ENCODE measurements around the gene CBLL2.
"Not testable (repeated sequence)": the region's sequence is repeated elsewhere in the genome, so short reads cannot be mapped to it uniquely, and the experiment has no call there.

CBLL2 gene

GRCh38 chrX:22272613-22273012, at the start of gene CBLL2:
TSS of gene CBLL2 (plus strand) at chrX:22272913. CDS start at chrX:22272992, 79 bp downstream.
- DNase-seq (ENCODE audit: extremely low read depth in 1 of 2, low read depth in 1 of 2), result no peak

GRCh38 chrX:22234380-22234779, 38.3 kb upstream of the CBLL2 start:
- DNase-seq (ENCODE audit: extremely low read depth in 1 of 2, low read depth in 1 of 2), result no peak

GRCh38 chrX:22237479-22237878, 35.2 kb upstream of the CBLL2 start:
- DNase-seq (ENCODE audit: extremely low read depth in 1 of 2, low read depth in 1 of 2), result no peak

- DNase-seq (ENCODE audit: extremely low read depth in 1 of 2, low read depth in 1 of 2), result no peak
These were observed 26.1 kb upstream of the CBLL2 start for GRCh38 chrX:22246620-22247019.

GRCh38 chrX:22247169-22247568, 25.5 kb upstream of the CBLL2 start:
- DNase-seq (ENCODE audit: extremely low read depth in 1 of 2, low read depth in 1 of 2), result no peak

- DNase-seq (ENCODE audit: extremely low read depth in 1 of 2, low read depth in 1 of 2), result no peak
These were observed 24.3 kb upstream of the CBLL2 start for GRCh38 chrX:22248401-22248800.

GRCh38 chrX:22249371-22249770, 23.3 kb upstream of the CBLL2 start:
- no peak for DNase-seq (ENCODE audit: extremely low read depth in 1 of 2, low read depth in 1 of 2)

- no peak for DNase-seq (ENCODE audit: extremely low read depth in 1 of 2, low read depth in 1 of 2)
These were observed 4.0 kb upstream of the CBLL2 start for GRCh38 chrX:22268706-22269105.

GRCh38 chrX:22273714-22274317, 1.1 kb downstream of the CBLL2 start:
- no peak for DNase-seq (ENCODE audit: extremely low read depth in 1 of 2, low read depth in 1 of 2)

GRCh38 chrX:22276781-22277180, 4.1 kb downstream of the CBLL2 start:
- DNase-seq (ENCODE audit: extremely low read depth in 1 of 2, low read depth in 1 of 2), result no peak

- DNase-seq (ENCODE audit: extremely low read depth in 1 of 2, low read depth in 1 of 2), result no peak
These were observed 5.7 kb downstream of the CBLL2 start for GRCh38 chrX:22278375-22278774.

GRCh38 chrX:22289209-22289608, 16.5 kb downstream of the CBLL2 start:
- DNase-seq (ENCODE audit: extremely low read depth in 1 of 2, low read depth in 1 of 2), result not testable (repeated sequence)

- no peak for DNase-seq (ENCODE audit: extremely low read depth in 1 of 2, low read depth in 1 of 2)
These were observed 24.2 kb downstream of the CBLL2 start for GRCh38 chrX:22296871-22297270.

GRCh38 chrX:22300130-22300529, 27.4 kb downstream of the CBLL2 start:
- DNase-seq (ENCODE audit: extremely low read depth in 1 of 2, low read depth in 1 of 2), result no peak

GRCh38 chrX:22310779-22311178, 38.1 kb downstream of the CBLL2 start:
- DNase-seq (ENCODE audit: extremely low read depth in 1 of 2, low read depth in 1 of 2), result no peak

- no peak for DNase-seq (ENCODE audit: extremely low read depth in 1 of 2, low read depth in 1 of 2)
These were observed 41.1 kb downstream of the CBLL2 start for GRCh38 chrX:22313766-22314165.

- DNase-seq (ENCODE audit: extremely low read depth in 1 of 2, low read depth in 1 of 2), result no peak
These were observed 41.5 kb downstream of the CBLL2 start for GRCh38 chrX:22314211-22314610.

- DNase-seq (ENCODE audit: extremely low read depth in 1 of 2, low read depth in 1 of 2), result no peak
These were observed 42.0 kb downstream of the CBLL2 start for GRCh38 chrX:22314692-22315091.

GRCh38 chrX:22315151-22315550, 42.4 kb downstream of the CBLL2 start:
- DNase-seq (ENCODE audit: extremely low read depth in 1 of 2, low read depth in 1 of 2), result no peak

- no peak for DNase-seq (ENCODE audit: extremely low read depth in 1 of 2, low read depth in 1 of 2)
These were observed 47.6 kb downstream of the CBLL2 start for GRCh38 chrX:22320236-22320873.

GRCh38 chrX:22323541-22323940, 50.8 kb downstream of the CBLL2 start:
- DNase-seq (ENCODE audit: extremely low read depth in 1 of 2, low read depth in 1 of 2), result no peak

Measured in stimulated activated CD8-positive, alpha-beta memory T cell treated with anti-CD3 and anti-CD28 coated beads, Interleukin-7, amount 100 ng/mL, for 48 hours (primary cell).